8988T (cell line): Measurements from ENCODE around the gene SORCS2.

Source experiments
- DNase-seq: peaks from one replicate; pipeline ENCODE4 v3.0.0; 2011

The SORCS2 gene

DNA sequence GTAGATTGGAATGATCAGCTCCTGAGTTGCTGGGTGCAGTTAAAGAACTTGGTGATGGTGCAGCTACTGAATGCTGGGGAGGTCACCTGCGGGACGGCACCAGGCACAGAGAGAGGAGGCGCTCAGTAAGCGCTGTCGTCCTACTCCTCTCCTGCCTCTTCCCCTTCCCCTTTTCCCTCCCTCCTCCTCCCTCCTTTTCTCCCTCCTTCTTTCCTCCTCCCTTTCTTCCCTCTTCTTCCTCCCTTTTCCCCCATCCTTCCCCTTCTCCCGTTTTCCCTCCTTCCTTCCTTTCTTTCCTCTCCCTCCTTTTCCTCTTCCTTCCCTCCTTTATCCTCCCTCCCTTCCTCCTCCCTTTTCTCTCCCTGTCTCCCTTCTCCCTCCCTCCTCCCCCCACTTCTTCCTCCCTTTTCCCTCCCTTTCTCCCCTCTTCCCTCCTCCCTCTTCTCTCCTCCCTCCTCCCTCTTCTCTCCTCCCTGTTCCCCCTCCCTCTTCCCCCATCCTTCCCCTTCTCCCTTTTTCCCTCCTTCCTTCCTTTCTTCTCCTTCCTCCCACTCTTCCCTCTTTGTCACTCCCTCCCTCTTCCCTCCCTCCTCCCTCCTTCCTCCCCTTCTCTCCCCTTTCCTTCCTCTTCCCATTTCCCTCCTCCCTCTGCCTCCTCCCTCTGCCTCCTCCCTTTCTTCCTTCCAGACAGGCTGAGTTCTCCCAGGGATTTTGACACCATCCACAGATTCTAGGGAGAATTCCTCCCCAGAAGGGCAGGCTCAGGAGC is 330.3 kb downstream of the SORCS2 start:
- no peak for DNase-seq

DNA sequence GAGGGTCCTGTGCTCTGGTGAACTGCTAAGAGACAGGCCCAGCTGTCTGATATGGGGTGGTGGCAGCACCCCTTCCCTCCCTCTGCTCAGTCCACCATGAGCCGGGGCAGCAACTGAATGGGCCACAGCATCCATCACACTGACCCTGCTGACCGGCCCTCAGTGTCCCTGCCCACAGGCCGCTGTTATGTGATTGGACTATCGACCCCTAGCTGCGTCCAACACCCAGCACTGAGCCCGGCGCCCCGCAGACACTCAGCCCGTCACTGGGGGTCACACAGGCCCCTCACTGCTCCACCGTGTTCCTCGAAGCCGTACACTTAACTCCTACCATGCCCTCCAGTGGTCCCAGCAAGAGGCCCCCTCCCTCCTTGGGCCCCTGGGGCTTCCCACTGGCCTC is 331.2 kb downstream of the SORCS2 start:
- no peak for DNase-seq

DNA sequence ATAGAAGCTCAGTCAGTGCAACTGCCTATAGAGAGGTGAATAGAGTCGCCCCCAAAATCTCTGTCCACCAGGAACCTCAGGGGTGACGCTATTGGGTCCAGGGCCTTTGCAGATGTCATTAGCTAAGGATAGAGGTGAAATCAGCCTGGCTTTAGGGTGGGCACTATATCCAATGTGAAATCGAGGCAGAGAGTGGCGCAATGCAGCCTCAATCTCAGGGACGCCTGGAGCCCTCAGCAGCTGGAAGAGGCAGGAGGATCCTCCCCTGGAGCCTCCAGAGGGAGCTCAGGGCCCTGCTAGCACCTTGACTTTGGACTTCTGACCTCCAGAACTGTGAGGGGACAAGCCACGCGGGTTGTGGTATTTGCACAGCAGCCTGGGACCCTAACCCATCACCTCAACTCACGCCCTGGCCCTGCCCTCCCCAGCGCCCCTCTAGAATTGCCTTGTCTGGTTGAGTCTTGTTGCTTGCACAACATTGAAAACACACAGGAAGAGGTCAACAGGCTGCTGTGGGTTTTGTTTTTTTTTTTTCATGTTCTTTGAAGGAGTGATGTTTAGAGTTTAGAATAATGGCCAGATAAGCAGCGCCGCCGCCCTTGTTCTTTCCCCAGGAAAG is 331.8 kb downstream of the SORCS2 start:
- no peak for DNase-seq

- no peak for DNase-seq
Measured at GRCh38 chr4:7524843-7525242, 332.5 kb downstream of the SORCS2 start.

GRCh38 chr4:7526491-7526890 is 334.2 kb downstream of the SORCS2 start:
- no peak for DNase-seq

GRCh38 chr4:7526929-7527535 is 334.7 kb downstream of the SORCS2 start:
- no peak for DNase-seq

DNA sequence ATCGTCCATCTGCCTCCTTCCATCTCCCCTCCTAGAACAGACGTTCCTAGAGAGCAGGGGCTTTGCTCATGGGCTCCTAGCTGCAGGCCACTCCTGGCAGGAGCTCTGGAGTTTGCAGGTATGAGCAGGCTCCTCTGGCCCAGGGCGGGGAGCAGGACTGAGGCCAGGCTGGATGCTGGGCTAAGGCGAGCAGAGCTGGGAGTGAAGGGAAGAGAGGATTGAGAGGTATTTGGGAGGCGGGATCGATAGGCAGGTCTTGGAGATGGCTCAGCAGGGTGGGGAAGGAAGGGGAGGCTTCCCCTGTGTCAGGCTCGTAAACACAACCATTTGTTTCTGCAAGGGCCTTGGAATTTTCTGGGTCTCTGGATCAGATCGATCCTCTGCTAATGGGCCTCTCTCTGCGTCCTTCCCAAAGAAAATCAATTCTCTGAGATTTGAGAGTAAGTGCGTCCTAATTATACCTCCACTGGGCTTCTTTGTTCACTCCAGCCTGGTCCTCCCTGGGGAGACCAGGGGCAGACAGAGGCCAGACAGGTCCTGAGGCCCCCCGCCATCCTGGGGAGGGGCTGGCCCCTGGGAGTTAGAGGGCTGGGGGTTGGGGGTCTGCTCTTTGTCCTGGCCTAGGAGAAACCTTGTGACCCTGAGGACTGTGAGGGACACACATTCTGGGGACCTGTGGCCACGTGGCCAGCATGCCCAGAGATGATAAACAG is 337.2 kb downstream of the SORCS2 start:
- DNase-seq: no peak

DNA sequence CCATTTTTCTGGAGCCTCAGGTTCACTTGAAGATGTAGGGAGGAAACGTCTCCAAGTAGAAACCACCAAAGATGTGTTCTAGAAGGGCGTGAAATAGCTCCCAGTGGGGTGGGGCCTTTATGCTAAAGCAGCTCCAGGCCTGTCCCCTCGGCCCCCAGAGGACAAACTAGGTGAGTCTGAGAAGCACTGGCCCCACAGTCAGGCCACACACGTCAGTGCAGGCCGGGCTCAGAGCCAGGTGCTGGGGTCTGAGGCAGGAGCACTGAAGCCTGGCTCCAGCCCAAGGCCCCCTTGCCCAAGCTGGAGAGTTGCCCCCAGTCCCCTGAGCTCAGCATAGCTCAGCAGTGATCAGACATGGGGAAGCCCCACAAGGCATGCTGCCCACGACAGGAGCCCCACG is 337.7 kb downstream of the SORCS2 start:
- DNase-seq: no peak

- DNase-seq: no peak
Measured at GRCh38 chr4:7530932-7531639, 338.7 kb downstream of the SORCS2 start.

DNA sequence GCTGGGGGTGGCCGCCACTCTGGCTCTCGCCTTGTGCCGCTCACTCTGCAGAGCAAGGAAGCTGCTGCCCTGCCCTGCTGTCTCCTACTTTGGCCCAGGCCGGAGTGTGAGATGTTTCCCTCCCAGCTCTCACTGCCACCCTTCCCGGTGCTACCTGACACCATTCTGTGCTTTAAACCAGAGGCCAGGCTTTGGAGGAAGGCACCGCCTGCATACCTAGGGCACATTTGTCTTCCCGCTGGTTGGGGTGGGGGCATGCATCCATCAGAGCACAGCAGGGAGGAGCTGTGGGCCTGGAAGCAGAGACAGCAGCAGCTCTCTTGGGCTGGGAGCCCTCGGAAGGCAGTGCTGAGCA is 339.3 kb downstream of the SORCS2 start:
- DNase-seq: no peak

DNA sequence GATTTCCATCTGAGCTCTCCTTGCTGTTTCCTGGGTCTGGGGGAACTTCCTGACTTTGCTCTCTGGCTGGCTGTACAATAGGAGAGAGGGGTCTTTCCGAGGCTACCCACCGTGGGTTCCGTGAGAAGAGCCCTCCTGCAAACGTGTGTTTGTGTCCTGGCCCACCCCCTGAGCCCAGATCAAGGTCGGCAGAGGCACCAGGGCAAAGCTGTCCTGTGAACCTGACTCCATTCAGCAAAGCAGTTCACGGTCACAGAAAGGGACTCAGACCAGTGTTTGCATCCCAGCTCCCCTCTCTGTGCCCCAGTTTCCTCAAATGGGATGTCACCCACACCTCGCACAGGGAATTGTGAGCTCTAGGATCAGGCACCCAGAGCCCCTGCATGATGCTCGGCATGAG is 339.7 kb downstream of the SORCS2 start:
- DNase-seq: no peak

DNA sequence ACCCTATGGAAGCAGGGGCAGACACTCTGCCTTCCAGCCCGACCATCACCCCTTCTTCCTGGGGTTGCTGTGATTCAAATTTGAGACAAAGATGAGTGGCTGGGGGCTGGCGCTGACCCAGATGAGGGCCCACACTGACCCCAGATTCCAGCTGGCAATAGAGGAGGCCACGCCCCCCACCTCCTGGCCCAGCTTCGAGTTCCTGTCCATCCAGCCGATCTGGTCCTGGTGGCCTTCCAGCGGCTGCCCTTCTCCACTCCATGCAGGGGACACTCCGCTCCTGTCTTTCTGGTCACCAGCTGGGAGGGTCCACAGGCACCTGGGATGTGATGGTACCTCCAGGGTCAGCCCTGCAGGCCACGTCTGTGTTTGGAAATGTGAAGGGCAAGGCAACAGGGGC is 340.9 kb downstream of the SORCS2 start:
- no peak for DNase-seq

- DNase-seq: no peak
Measured at GRCh38 chr4:7535094-7535493, 342.8 kb downstream of the SORCS2 start.

DNA sequence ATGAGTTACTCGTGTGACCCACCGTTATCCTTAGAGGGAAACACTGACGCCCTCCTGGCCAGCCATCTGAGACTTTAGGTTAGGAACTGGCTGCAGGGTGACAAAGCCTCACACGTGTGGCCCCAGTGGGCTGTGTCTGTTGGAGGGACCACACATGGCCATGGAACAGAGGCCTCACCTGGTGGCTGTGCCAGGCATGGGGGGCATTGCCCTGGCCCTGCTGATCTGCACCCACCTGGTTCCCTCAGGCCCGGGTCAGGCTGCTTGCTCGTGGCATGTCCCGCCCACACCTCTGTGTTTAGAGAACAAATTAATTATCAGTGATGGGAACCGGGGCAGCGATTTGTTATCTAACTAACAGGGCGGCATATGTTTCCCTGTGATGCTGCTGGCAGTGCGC is 343.3 kb downstream of the SORCS2 start:
- no peak for DNase-seq

DNA sequence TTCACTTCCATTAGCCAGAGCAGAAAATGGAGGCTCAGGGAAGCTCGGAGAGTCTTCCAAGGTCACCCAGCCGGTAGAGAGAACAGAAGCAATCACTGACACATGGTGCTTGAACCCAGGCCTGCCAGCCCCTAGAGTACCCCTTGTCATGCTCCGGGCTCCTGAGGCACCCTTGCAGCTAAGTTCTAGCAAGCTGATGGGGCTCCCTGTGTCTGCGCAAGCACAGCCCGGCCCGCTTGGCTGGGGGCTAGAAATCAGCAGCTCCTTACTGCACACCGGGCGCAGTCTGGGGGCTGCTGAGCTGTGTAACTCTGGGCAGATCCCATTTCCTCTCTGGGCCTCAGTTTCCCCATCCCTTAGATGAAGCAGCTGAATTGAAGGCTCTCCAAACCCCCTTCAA is 344.5 kb downstream of the SORCS2 start:
- DNase-seq: no peak

DNA sequence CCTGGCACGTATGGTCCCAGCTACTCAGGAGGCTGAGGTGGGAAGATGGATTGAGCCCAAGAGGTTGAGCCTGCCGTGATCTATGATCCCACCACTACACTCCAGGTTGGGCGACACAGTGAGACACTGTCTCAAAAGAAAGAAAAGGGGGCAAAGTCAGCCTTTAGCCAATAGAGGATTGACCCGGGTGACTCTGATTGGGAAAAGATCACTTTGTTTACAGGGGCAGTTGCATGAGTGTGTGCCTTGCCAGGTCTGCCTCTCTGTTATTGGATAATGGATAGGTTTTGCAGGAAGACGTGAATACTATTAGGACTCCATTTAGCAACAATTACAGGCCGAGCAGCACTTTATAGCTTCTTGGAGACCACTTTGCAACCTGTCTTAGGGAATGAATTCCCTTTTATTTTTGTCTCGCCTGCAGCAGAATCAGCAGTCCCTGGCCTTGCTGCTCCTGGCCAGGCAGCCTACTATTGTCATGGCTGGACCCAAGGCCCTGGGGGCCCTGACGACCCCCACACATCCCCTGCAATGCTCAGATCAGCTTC is 345.6 kb downstream of the SORCS2 start:
- DNase-seq: no peak

GRCh38 chr4:7538518-7538917 is 346.2 kb downstream of the SORCS2 start:
- no peak for DNase-seq

- DNase-seq: no peak
Measured at GRCh38 chr4:7539186-7539585, 346.8 kb downstream of the SORCS2 start.

DNA sequence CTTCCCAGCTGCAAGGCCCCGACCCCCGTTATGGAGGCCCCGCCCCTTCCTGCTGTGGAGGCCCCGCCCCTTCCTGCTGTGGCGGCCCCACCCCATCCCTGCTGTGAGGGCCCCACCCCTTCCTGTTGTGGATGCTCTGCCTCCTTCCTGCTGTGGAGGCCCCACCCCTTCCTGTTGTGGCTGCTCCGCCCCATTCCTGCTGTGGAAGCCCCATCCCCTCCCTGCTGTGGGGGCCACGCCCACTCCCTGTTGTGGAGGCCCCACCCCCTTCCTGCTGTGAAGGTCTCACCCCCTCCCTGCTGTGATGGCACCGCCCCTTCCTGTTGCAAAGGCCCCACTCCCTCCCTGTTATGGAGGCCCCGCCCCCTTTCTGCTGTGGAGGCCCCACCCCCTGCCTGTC is 347.3 kb downstream of the SORCS2 start:
- DNase-seq: peak; percentile 44

GRCh38 chr4:7540206-7540605 is 347.9 kb downstream of the SORCS2 start:
- no peak for DNase-seq

GRCh38 chr4:7540654-7541413 is 348.5 kb downstream of the SORCS2 start:
- DNase-seq: no peak

DNA sequence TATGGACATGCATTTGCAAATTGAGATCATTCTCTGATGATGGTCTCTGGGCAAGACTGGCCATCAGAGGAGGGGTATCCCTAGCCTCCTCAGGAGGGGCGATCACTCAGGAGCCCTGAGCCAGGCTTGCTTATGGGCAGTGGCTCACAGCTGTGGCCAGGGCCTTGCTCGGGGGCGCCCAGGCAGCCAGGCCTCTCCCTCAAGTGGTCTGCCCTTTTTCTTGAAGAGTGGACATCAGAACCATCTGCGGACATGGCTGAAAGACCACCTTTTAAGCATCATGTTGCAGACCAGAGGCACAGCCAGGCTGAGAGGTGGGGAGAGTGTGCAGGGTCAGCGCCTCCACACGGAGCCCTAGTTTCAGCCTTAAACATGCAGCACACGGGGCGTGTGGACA is 349.1 kb downstream of the SORCS2 start:
- DNase-seq: no peak
